Mesendoderm (in vitro differentiated cells): ENCODE measurements around the gene C1orf52.

Experiments used
- DNase-seq: peaks from one replicate; pipeline ENCODE4 v3.0.0; 2013
- H2AK5ac ChIP-seq: 2 replicates; pipeline ENCODE4 v1.6.1; 2013; ENCODE audit warnings: low read length, inconsistent platforms
- H2BK120ac ChIP-seq: 2 replicates; pipeline ENCODE4 v1.6.1; 2013; ENCODE audit warnings: low read depth, mild to moderate bottlenecking, low read length, moderate library complexity, mixed read lengths
- H2BK15ac ChIP-seq: replicated peaks from 2 replicates; pipeline ENCODE4 v1.6.1; 2013; ENCODE audit warnings: low read depth, mild to moderate bottlenecking, moderate library complexity
- H2BK5ac ChIP-seq: 2 replicates; pipeline ENCODE4 v1.6.1; 2013; ENCODE audit warnings: low read length, inconsistent platforms
- H3K18ac ChIP-seq: 2 replicates; pipeline ENCODE4 v1.6.1; 2013; ENCODE audit warnings: mild to moderate bottlenecking, low read length, mixed read lengths
- H3K23ac ChIP-seq: one replicate; pipeline ENCODE4 v1.6.1; 2013; ENCODE audit warnings: low read length
- H3K27ac ChIP-seq: 2 replicates; pipeline ENCODE4 v1.5.1; 2013; ENCODE audit warnings: low read depth, mild to moderate bottlenecking, inconsistent platforms, low read length, moderate library complexity
- H3K27me3 ChIP-seq: 2 replicates; pipeline ENCODE4 v1.6.1; 2013; ENCODE audit warnings: low read length, control low read depth, mild to moderate bottlenecking, inconsistent platforms; ENCODE audit not compliant: insufficient read depth, poor library complexity
- H3K36me3 ChIP-seq: 2 replicates; pipeline ENCODE4 v1.6.1; 2013; ENCODE audit warnings: low read length, inconsistent platforms; ENCODE audit not compliant: control insufficient read depth, insufficient read depth
- H3K4ac ChIP-seq: one replicate; pipeline ENCODE4 v1.6.1; 2013; ENCODE audit warnings: low read depth, mild to moderate bottlenecking, low read length, moderate library complexity
- H3K4me1 ChIP-seq: 2 replicates; pipeline ENCODE4 v1.6.1; 2013; ENCODE audit warnings: low read depth, low read length, inconsistent platforms; ENCODE audit not compliant: control insufficient read depth
- H3K4me2 ChIP-seq: 2 replicates; pipeline ENCODE4 v1.6.1; 2013; ENCODE audit warnings: low read length
- H3K4me3 ChIP-seq: 2 replicates; pipeline ENCODE4 v1.5.1; 2013; ENCODE audit warnings: mild to moderate bottlenecking, low read length
- H3K56ac ChIP-seq: one replicate; pipeline ENCODE4 v1.6.1; 2013; ENCODE audit warnings: low read length
- H3K79me1 ChIP-seq: 2 replicates; pipeline ENCODE4 v1.6.1; 2013; ENCODE audit warnings: low read length, inconsistent platforms
- H3K79me2 ChIP-seq: 2 replicates; pipeline ENCODE4 v1.6.1; 2013; ENCODE audit warnings: mild to moderate bottlenecking, low read length; ENCODE audit not compliant: control insufficient read depth, insufficient read depth
- H3K9ac ChIP-seq: 2 replicates; pipeline ENCODE4 v1.6.1; 2013; ENCODE audit warnings: low read length, inconsistent platforms
- H4K5ac ChIP-seq: one replicate; pipeline ENCODE4 v1.6.1; 2013; ENCODE audit warnings: low read length
- H4K8ac ChIP-seq: one replicate; pipeline ENCODE4 v1.6.1; 2013; ENCODE audit warnings: low read depth, mild to moderate bottlenecking, control low read depth, low read length, moderate library complexity
- WGBS: extraction: QIAGEN DNeasy Blood & Tissue Kit; methylation state at CpG from one replicate; pipeline ENCODE4 v1.1.7; 2013; ENCODE audit warnings: low lambda C conversion rate, missing lambda C conversion rate; ENCODE audit not compliant: insufficient coverage; ENCODE audit errors: extremely low coverage; 5-methylcytosine and 5-hydroxymethylcytosine counted together

The C1orf52 gene

GRCh38 chr1:85268801-85269585, 9.5 kb upstream of the C1orf52 start:
- no peak overlapping the region for H4K5ac ChIP-seq
- no peak overlapping the region for H3K18ac ChIP-seq
- H3K27me3 ChIP-seq, result no peaks in the 10 kb centered on the region
- peaks cover 3% of the 10 kb centered on the region for H3K36me3 ChIP-seq
- no peak overlapping the region for H3K4me2 ChIP-seq
- no peak overlapping the region for H3K27ac ChIP-seq
- H2AK5ac ChIP-seq, result no peak overlapping the region
- no peak overlapping the region for H3K9ac ChIP-seq
- H2BK5ac ChIP-seq, result no peak overlapping the region
- H3K23ac ChIP-seq, result no peak overlapping the region
- H3K4me3 ChIP-seq, result no peak overlapping the region
- no peak overlapping the region for H3K4ac ChIP-seq
- peaks cover 7% of the 10 kb centered on the region for H3K79me2 ChIP-seq
- peaks cover 5% of the 10 kb centered on the region for H3K79me1 ChIP-seq
- H2BK15ac ChIP-seq, result no peak overlapping the region
- no peaks in the 10 kb centered on the region for H3K4me1 ChIP-seq
- no peak for DNase-seq
- H4K8ac ChIP-seq, result no peak overlapping the region
- WGBS, result no CpG with 5 or more reads among the region's 5 CpGs
- H2BK120ac ChIP-seq, result no peak overlapping the region
- H3K56ac ChIP-seq, result no peak overlapping the region

DNA sequence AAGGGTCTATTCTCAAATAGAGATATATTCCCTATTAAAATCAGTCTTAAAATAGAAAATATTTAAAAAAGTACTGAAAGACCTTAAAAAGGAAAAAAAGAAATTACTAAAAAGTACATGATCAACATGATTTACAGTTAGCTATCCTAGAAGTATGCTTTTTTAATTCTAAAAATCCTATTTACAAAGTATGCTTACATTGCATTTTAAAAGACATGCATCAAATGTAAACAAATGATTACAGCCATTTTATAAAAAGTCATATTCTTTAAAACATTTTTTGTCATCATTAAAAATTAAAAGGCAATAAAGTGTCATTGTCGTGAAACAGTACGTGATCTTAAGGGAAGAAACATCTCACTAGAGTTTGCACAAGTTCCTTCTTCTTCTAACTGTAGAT, 7.9 kb upstream of the C1orf52 start:
- Histone ChIP-seq H3K79me2 (no peaks in the 10 kb centered on the region), H3K4me1 (no peaks in the 10 kb centered on the region), H3K56ac (no peak overlapping the region), H3K18ac (no peak overlapping the region), H3K23ac (no peak overlapping the region), H4K8ac (no peak overlapping the region), H3K4me3 (no peak overlapping the region), H2BK5ac (no peak overlapping the region), H2AK5ac (no peak overlapping the region), H2BK120ac (no peak overlapping the region), H3K4me2 (no peak overlapping the region), H3K27me3 (no peaks in the 10 kb centered on the region), H2BK15ac (no peak overlapping the region), H3K79me1 (no peaks in the 10 kb centered on the region), H3K27ac (no peak overlapping the region), H3K36me3 (peaks cover 3% of the 10 kb centered on the region), H4K5ac (no peak overlapping the region), H3K4ac (no peak overlapping the region), H3K9ac (no peak overlapping the region)
- no CpG with 5 or more reads among the region's 2 CpGs for WGBS
- no peak for DNase-seq

DNA sequence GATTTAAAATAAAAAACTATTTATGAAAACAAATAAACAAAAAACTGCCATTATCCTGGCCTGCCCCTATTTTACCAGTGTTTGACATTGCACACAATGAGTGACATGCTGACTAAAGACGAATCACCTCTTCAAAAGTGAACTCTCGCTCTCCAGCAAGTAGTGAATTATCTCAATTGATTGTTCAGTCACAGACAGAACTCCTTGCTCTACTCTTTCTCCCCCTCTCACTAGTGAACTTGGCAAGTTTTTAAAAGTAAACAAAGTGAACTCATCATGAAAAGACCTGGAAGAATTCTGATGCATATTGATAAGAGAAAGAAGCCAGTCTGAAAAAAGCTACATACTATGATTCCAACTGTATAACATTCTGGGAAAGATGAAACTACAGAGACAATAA, 4.7 kb upstream of the C1orf52 start:
- H2BK15ac ChIP-seq, result no peak overlapping the region
- no peak overlapping the region for H2BK5ac ChIP-seq
- no peak overlapping the region for H3K56ac ChIP-seq
- H3K9ac ChIP-seq, result no peak overlapping the region
- H4K8ac ChIP-seq, result no peak overlapping the region
- H3K4me3 ChIP-seq, result no peak overlapping the region
- WGBS, result no CpG with 5 or more reads among the region's 2 CpGs
- no peak overlapping the region for H3K18ac ChIP-seq
- H3K36me3 ChIP-seq, result no peaks in the 10 kb centered on the region
- H3K27ac ChIP-seq, result no peak overlapping the region
- DNase-seq, result no peak
- H3K4ac ChIP-seq, result no peak overlapping the region
- no peak overlapping the region for H2BK120ac ChIP-seq
- no peak overlapping the region for H3K23ac ChIP-seq
- no peak overlapping the region for H2AK5ac ChIP-seq
- H3K79me1 ChIP-seq, result no peaks in the 10 kb centered on the region
- peaks cover under 1% of the 10 kb centered on the region for H3K79me2 ChIP-seq
- no peak overlapping the region for H3K4me2 ChIP-seq
- H3K4me1 ChIP-seq, result no peaks in the 10 kb centered on the region
- H4K5ac ChIP-seq, result no peak overlapping the region
- H3K27me3 ChIP-seq, result no peaks in the 10 kb centered on the region

DNA sequence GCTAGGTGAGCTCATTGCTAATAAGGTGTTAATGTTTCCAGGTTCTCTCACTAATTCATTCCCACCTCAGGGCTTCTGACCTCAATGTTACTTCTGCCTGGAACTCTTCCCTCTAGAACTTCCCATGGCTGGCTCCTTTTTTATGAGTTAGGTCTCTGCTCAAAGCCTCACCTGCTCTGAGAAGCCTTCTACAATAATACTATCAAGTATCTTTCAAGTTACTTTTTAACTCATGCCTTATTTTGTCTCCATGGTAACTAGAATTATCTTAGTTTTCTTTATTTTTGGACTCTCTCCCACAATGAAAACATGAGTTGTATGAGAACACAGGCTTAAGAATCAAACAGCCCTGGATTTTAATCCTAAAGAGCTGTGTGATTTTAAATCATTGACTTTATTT, 3.5 kb upstream of the C1orf52 start:
- H3K56ac ChIP-seq, result no peak overlapping the region
- no peaks in the 10 kb centered on the region for H3K4me1 ChIP-seq
- H3K23ac ChIP-seq, result no peak overlapping the region
- no peak overlapping the region for H3K18ac ChIP-seq
- no peaks in the 10 kb centered on the region for H3K36me3 ChIP-seq
- H3K79me1 ChIP-seq, result peaks cover 2% of the 10 kb centered on the region
- H3K4me2 ChIP-seq, result no peak overlapping the region
- H3K27ac ChIP-seq, result no peak overlapping the region
- no peak overlapping the region for H4K8ac ChIP-seq
- H3K27me3 ChIP-seq, result no peaks in the 10 kb centered on the region
- H2AK5ac ChIP-seq, result no peak overlapping the region
- peaks cover 10% of the 10 kb centered on the region for H3K79me2 ChIP-seq
- H3K4ac ChIP-seq, result no peak overlapping the region
- DNase-seq, result no peak
- H3K9ac ChIP-seq, result no peak overlapping the region
- H4K5ac ChIP-seq, result no peak overlapping the region
- no peak overlapping the region for H3K4me3 ChIP-seq
- no peak overlapping the region for H2BK15ac ChIP-seq
- H2BK5ac ChIP-seq, result no peak overlapping the region
- no peak overlapping the region for H2BK120ac ChIP-seq

GRCh38 chr1:85259912-85260274, 431 bp upstream of the C1orf52 start:
- Histone ChIP-seq H2BK15ac (no peak overlapping the region), H3K4me2 (no peak overlapping the region), H3K27ac (no peak overlapping the region), H3K23ac (no peak overlapping the region), H2AK5ac (no peak overlapping the region), H3K79me2 (peaks cover 12% of the 10 kb centered on the region), H3K18ac (no peak overlapping the region), H2BK5ac (no peak overlapping the region), H3K36me3 (no peaks in the 10 kb centered on the region), H3K56ac (no peak overlapping the region), H4K8ac (no peak overlapping the region), H3K4me1 (no peaks in the 10 kb centered on the region), H3K27me3 (no peaks in the 10 kb centered on the region), H3K9ac (peak overlapping the region; percentile 29), H3K79me1 (peaks cover 4% of the 10 kb centered on the region), H3K4ac (no peak overlapping the region), H3K4me3 (no peak overlapping the region), H4K5ac (no peak overlapping the region), H2BK120ac (no peak overlapping the region)
- WGBS, result no CpG with 5 or more reads among the region's 7 CpGs
- no peak for DNase-seq

- Histone ChIP-seq H3K4me3 (peak overlapping the region; percentile 88), H2AK5ac (no peak overlapping the region), H3K36me3 (no peaks in the 10 kb centered on the region), H3K4me2 (peak overlapping the region; percentile 81), H2BK120ac (no peak overlapping the region), H2BK15ac (no peak overlapping the region), H3K18ac (no peak overlapping the region), H2BK5ac (no peak overlapping the region), H3K4me1 (no peaks in the 10 kb centered on the region), H3K79me1 (peaks cover 4% of the 10 kb centered on the region), H4K5ac (no peak overlapping the region), H4K8ac (no peak overlapping the region), H3K9ac (peak overlapping the region; percentile 90), H3K27me3 (no peaks in the 10 kb centered on the region), H3K23ac (no peak overlapping the region), H3K56ac (peak overlapping the region; percentile 89), H3K4ac (no peak overlapping the region), H3K27ac (no peak overlapping the region), H3K79me2 (peaks cover 12% of the 10 kb centered on the region)
- no CpG with 5 or more reads among the region's 19 CpGs for WGBS
- peak; percentile 52 for DNase-seq
These were observed 835 bp downstream of the C1orf52 start for GRCh38 chr1:85258536-85259117.
